Effector memory CD4-positive, alpha-beta T cell (primary cell): ENCODE results near the gene STX8.

Experiments
- DNase-seq, 3 donors: peaks; one replicate each; pipeline ENCODE4 v3.0.0-alpha.2; 2020
- H3K27ac ChIP-seq: 2 replicates; pipeline ENCODE4 v1.7.0; 2013; ENCODE audit warnings: mild to moderate bottlenecking, low read length, moderate library complexity; ENCODE audit not compliant: insufficient read depth, poor library complexity, severe bottlenecking
- H3K27me3 ChIP-seq: replicated peaks from 2 replicates; pipeline ENCODE4 v1.7.0; 2013; ENCODE audit warnings: mild to moderate bottlenecking, low read length; ENCODE audit not compliant: insufficient read depth, control insufficient read depth, poor library complexity, severe bottlenecking
- H3K36me3 ChIP-seq: 2 replicates; pipeline ENCODE4 v1.7.0; 2013; ENCODE audit warnings: mild to moderate bottlenecking, low read length, moderate library complexity; ENCODE audit not compliant: control insufficient read depth, insufficient read depth
- H3K4me1 ChIP-seq: 2 replicates; pipeline ENCODE4 v1.7.0; 2013; ENCODE audit warnings: low read length, mild to moderate bottlenecking; ENCODE audit not compliant: control insufficient read depth, insufficient read depth, poor library complexity, severe bottlenecking
- H3K4me3 ChIP-seq: 2 replicates; pipeline ENCODE4 v1.7.0; 2013; ENCODE audit warnings: low read length, low read depth, mild to moderate bottlenecking; ENCODE audit not compliant: insufficient read depth, poor library complexity, severe bottlenecking
- H3K9me3 ChIP-seq: 2 replicates; pipeline ENCODE4 v1.7.0; 2013; ENCODE audit warnings: mild to moderate bottlenecking, low read length, moderate library complexity; ENCODE audit not compliant: control insufficient read depth

Gene STX8

GRCh38 chr17:9229826-9230201, 345.8 kb downstream of the STX8 start:
- no peak for DNase-seq
- H3K4me3 ChIP-seq: no peak overlapping the region
- no peaks in the 10 kb centered on the region for H3K9me3 ChIP-seq
- H3K36me3 ChIP-seq: no peaks in the 10 kb centered on the region
- no peak overlapping the region for H3K27ac ChIP-seq
- peaks cover 16% of the 10 kb centered on the region for H3K4me1 ChIP-seq
- H3K27me3 ChIP-seq: no peaks in the 10 kb centered on the region

- H3K27ac ChIP-seq: no peak overlapping the region
Measured at GRCh38 chr17:9229160-9229825, 346.3 kb downstream of the STX8 start.

GRCh38 chr17:9228408-9229159, 347.0 kb downstream of the STX8 start:
- no peaks in the 10 kb centered on the region for H3K9me3 ChIP-seq
- no peaks in the 10 kb centered on the region for H3K36me3 ChIP-seq
- no peak overlapping the region for H3K27ac ChIP-seq
- H3K4me3 ChIP-seq: no peak overlapping the region
- no peaks in the 10 kb centered on the region for H3K27me3 ChIP-seq
- no peak for DNase-seq
- peaks cover 16% of the 10 kb centered on the region for H3K4me1 ChIP-seq

More at GRCh38 chr17:9229160-9229825, 346.3 kb downstream of the STX8 start:
- H3K27me3 ChIP-seq: no peaks in the 10 kb centered on the region
- H3K9me3 ChIP-seq: no peaks in the 10 kb centered on the region
- DNase-seq: no peak
- no peak overlapping the region for H3K4me3 ChIP-seq
- no peaks in the 10 kb centered on the region for H3K36me3 ChIP-seq
- peaks cover 16% of the 10 kb centered on the region for H3K4me1 ChIP-seq

- H3K27ac ChIP-seq: no peak overlapping the region
- no peaks in the 10 kb centered on the region for H3K36me3 ChIP-seq
- no peak overlapping the region for H3K4me3 ChIP-seq
- DNase-seq: no peak
- H3K27me3 ChIP-seq: no peaks in the 10 kb centered on the region
- H3K9me3 ChIP-seq: no peaks in the 10 kb centered on the region
- H3K4me1 ChIP-seq: peaks cover 16% of the 10 kb centered on the region
Measured at GRCh38 chr17:9227819-9228407, 347.7 kb downstream of the STX8 start.

GRCh38 chr17:9226794-9227135, 348.9 kb downstream of the STX8 start:
- Histone ChIP-seq H3K36me3 (no peaks in the 10 kb centered on the region), H3K27ac (no peak overlapping the region), H3K27me3 (no peaks in the 10 kb centered on the region), H3K9me3 (no peaks in the 10 kb centered on the region), H3K4me1 (peaks cover 16% of the 10 kb centered on the region), H3K4me3 (peak overlapping the region; percentile 12)
- DNase-seq: no peak

GRCh38 chr17:9226130-9226793, 349.4 kb downstream of the STX8 start:
- peaks cover 16% of the 10 kb centered on the region for H3K4me1 ChIP-seq
- no peaks in the 10 kb centered on the region for H3K27me3 ChIP-seq
- H3K27ac ChIP-seq: no peak overlapping the region
- H3K4me3 ChIP-seq: peak overlapping the region; percentile 12
- no peaks in the 10 kb centered on the region for H3K36me3 ChIP-seq
- H3K9me3 ChIP-seq: no peaks in the 10 kb centered on the region
- no peak for DNase-seq

GRCh38 chr17:9225305-9226101, 350.1 kb downstream of the STX8 start:
- no peak for DNase-seq
- Histone ChIP-seq H3K36me3 (no peaks in the 10 kb centered on the region), H3K27ac (no peak overlapping the region)

GRCh38 chr17:9224485-9224884, 351.1 kb downstream of the STX8 start:
- Histone ChIP-seq H3K4me1 (peaks cover 16% of the 10 kb centered on the region), H3K27me3 (no peaks in the 10 kb centered on the region)

More at GRCh38 chr17:9225305-9226101, 350.1 kb downstream of the STX8 start:
- Histone ChIP-seq H3K4me1 (peaks cover 16% of the 10 kb centered on the region), H3K4me3 (no peak overlapping the region), H3K27me3 (no peaks in the 10 kb centered on the region), H3K9me3 (no peaks in the 10 kb centered on the region)

GRCh38 chr17:9223531-9223930, 352.1 kb downstream of the STX8 start:
- no peaks in the 10 kb centered on the region for H3K9me3 ChIP-seq
- no peak overlapping the region for H3K27ac ChIP-seq
- no peaks in the 10 kb centered on the region for H3K36me3 ChIP-seq
- H3K4me1 ChIP-seq: peaks cover 16% of the 10 kb centered on the region
- no peak overlapping the region for H3K4me3 ChIP-seq
- no peak for DNase-seq
- no peaks in the 10 kb centered on the region for H3K27me3 ChIP-seq

More at GRCh38 chr17:9224485-9224884, 351.1 kb downstream of the STX8 start:
- no peaks in the 10 kb centered on the region for H3K36me3 ChIP-seq
- H3K9me3 ChIP-seq: no peaks in the 10 kb centered on the region
- no peak overlapping the region for H3K4me3 ChIP-seq
- no peak overlapping the region for H3K27ac ChIP-seq
- DNase-seq: no peak
